ENCODE measurements around the gene IRF2. TPM values are rescaled to one million over a fixed set of nuclear protein-coding genes. Genes with fewer than 3 reads are reported as not detected.
A peak's percentile ranks its signal among the peaks of the same experiment; 100 is the strongest.

The IRF2 gene
- polyA plus RNA-seq, 2 donors = 10.9 to 14.3 TPM

DNA sequence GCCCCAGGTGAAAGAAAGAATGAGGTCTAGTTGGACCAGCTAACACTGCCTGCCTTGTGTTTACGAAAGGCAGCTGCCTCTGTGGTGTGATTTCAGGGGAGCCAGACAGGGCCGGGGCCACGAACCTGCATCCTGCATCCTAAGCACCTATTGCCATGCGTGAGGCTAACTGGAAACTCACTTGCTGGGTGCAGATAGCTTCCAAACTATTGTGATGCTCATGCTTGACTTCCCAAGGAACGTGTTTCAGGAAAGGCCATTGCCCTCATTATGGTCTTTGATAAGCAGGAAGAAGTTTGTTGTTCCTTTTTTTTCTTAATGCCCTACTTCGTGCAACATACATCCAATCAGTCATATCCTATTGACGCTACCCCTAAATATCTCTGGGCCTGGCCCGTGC, 2.3 kb upstream of the IRF2 start:
- Histone ChIP-seq H3K36me3 (ENCODE audit: control insufficient read depth in 2 of 2, insufficient read depth in 2 of 2, low read length in 1 of 2) (no peaks in the 10 kb centered on the region), H3K27me3 (ENCODE audit: control insufficient read depth in 1 of 2, insufficient read depth in 2 of 2, low read length in 2 of 2) (no peaks in the 10 kb centered on the region), H3K4me1 (ENCODE audit: control insufficient read depth in 2 of 2, insufficient read depth in 2 of 2, low read length in 1 of 2) (peaks cover 3 to 5% of the 10 kb centered on the region in 2 donors), H3K4me3 (ENCODE audit: low read depth in 1 of 2, low read length in 2 of 2) (peak overlapping the region in 1 of 2 donors; percentile 4), H3K9me3 (ENCODE audit: control insufficient read depth in 2 of 2, insufficient read depth in 1 of 2, low read depth in 1 of 2, low read length in 1 of 2) (no peaks in the 10 kb centered on the region), H3K27ac (ENCODE audit: low read depth in 2 of 2, low read length in 1 of 2) (peak overlapping the region in 1 of 2 donors; percentile 30)
- WGBS, 2 donors = 54 to 60% methylated on average over 8 of the region's 8 CpGs

- WGBS, 2 donors = 42 to 50% methylated on average over 6 of the region's 6 CpGs
- Histone ChIP-seq H3K4me3 (ENCODE audit: low read depth in 1 of 2, low read length in 2 of 2) (peak overlapping the region; percentile 94 to 97), H3K9me3 (ENCODE audit: control insufficient read depth in 2 of 2, insufficient read depth in 1 of 2, low read depth in 1 of 2, low read length in 1 of 2) (no peaks in the 10 kb centered on the region), H3K4me1 (ENCODE audit: control insufficient read depth in 2 of 2, insufficient read depth in 2 of 2, low read length in 1 of 2) (peaks cover 3 to 5% of the 10 kb centered on the region in 2 donors), H3K27me3 (ENCODE audit: control insufficient read depth in 1 of 2, insufficient read depth in 2 of 2, low read length in 2 of 2) (no peaks in the 10 kb centered on the region), H3K36me3 (ENCODE audit: control insufficient read depth in 2 of 2, insufficient read depth in 2 of 2, low read length in 1 of 2) (no peaks in the 10 kb centered on the region), H3K27ac (ENCODE audit: low read depth in 2 of 2, low read length in 1 of 2) (peak overlapping the region; percentile 97 to 99)
Observed at GRCh38 chr4:184475498-184475897, 1.1 kb upstream of the IRF2 start.

GRCh38 chr4:184475096-184475461, 729 bp upstream of the IRF2 start:
- H3K27me3 ChIP-seq (ENCODE audit: control insufficient read depth in 1 of 2, insufficient read depth in 2 of 2, low read length in 2 of 2) = no peaks in the 10 kb centered on the region
- 0% methylated on average over 17 of the region's 17 CpGs for WGBS, 2 donors
- peak overlapping the region; percentile 94 to 97 for H3K4me3 ChIP-seq (ENCODE audit: low read depth in 1 of 2, low read length in 2 of 2)
- H3K9me3 ChIP-seq (ENCODE audit: control insufficient read depth in 2 of 2, insufficient read depth in 1 of 2, low read depth in 1 of 2, low read length in 1 of 2) = no peaks in the 10 kb centered on the region
- peak overlapping the region; percentile 97 to 99 for H3K27ac ChIP-seq (ENCODE audit: low read depth in 2 of 2, low read length in 1 of 2)
- peaks cover 3 to 5% of the 10 kb centered on the region in 2 donors for H3K4me1 ChIP-seq (ENCODE audit: control insufficient read depth in 2 of 2, insufficient read depth in 2 of 2, low read length in 1 of 2)
- no peaks in the 10 kb centered on the region for H3K36me3 ChIP-seq (ENCODE audit: control insufficient read depth in 2 of 2, insufficient read depth in 2 of 2, low read length in 1 of 2)

DNA sequence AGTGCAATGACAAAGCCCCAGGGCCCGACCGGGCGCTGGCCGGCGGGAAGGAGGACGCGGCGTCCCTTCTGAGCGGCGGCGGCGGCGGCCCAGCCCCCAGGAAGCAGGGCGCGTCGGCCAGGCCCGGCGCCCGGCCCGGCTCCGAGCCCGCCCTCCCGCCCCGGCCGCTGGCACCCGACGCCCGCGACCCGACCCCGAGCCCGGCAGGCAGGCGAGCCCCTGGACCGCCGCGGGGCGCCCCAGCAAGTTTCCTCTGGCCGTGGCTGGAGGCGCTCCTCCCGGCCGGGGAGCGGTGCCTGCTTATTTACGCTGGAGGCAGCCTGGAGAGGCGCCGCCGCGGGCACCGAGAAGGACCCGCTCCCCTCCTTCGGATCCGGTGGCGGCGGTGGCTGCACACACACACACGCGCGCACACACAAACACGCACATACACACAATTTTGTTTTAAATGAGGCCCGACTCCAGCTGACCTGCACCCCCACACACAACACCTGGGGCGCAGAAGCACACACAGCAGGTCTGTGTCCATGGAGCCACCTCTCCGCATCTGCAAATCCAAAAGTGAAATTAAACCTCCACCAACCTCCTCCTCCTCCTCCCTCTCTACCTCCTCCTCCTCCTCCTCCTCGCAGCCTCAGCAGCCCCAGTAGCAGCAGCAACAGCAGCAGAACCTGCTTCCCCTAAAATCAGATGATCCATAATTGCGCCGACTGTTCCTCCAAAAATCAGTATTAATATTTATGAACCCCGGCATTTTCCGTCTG, 669 bp downstream of the IRF2 start:
- H3K27me3 ChIP-seq (ENCODE audit: control insufficient read depth in 1 of 2, insufficient read depth in 2 of 2, low read length in 2 of 2) = no peaks in the 10 kb centered on the region
- peak overlapping the region; percentile 97 to 98 for H3K27ac ChIP-seq (ENCODE audit: low read depth in 2 of 2, low read length in 1 of 2)
- H3K4me1 ChIP-seq (ENCODE audit: control insufficient read depth in 2 of 2, insufficient read depth in 2 of 2, low read length in 1 of 2) = peaks cover 3 to 5% of the 10 kb centered on the region in 2 donors
- H3K36me3 ChIP-seq (ENCODE audit: control insufficient read depth in 2 of 2, insufficient read depth in 2 of 2, low read length in 1 of 2) = no peaks in the 10 kb centered on the region
- WGBS, 2 donors = 0% methylated on average over 35 to 65 of the region's 65 CpGs
- H3K9me3 ChIP-seq (ENCODE audit: control insufficient read depth in 2 of 2, insufficient read depth in 1 of 2, low read depth in 1 of 2, low read length in 1 of 2) = no peaks in the 10 kb centered on the region
- peak overlapping the region; percentile 94 to 95 for H3K4me3 ChIP-seq (ENCODE audit: low read depth in 1 of 2, low read length in 2 of 2)

DNA sequence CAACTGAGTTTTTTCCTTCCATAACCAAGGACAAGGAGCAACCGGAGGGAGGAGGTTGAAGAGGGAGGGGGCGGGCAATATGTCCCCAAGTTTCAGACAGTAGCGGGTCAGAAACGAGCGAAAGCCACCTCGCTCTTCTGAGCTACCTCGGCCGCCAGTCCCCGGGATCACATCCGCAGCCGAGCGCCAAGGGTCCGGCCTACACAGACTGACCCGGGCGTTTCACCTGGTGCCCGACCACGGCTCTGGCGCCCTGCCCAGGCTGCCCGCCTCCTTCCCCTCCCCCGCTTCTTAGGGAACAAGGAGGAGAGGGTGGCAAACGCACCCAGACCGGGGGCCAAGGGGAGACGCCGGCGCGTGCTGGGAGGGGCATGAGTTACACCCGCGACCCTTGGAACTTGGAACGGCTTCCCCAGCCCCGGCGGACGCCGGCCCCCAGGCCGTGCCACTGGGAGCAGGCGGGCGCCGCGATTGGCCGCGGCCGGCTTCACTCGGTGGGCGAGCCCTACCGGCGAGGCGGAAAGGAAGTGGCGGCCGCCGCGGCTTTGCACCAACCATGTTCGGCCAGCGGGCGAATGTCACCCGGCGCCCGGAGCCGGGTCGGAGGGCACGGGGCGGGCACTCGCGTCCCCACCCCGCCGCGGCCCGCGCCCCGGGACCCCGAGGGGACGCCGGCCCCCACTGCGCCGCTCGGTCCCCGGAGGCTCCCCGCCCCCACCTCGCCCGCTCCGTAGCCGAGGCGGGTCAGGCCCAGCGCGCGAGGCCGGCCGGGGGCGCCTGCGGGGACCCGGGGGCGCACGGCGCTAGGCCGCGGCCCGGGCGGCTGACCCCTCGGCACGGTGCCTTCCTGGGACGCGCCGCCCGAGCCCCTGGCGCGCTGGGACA, 1.5 kb downstream of the IRF2 start:
- H3K9me3 ChIP-seq (ENCODE audit: control insufficient read depth in 2 of 2, insufficient read depth in 1 of 2, low read depth in 1 of 2, low read length in 1 of 2) = no peaks in the 10 kb centered on the region
- H3K4me1 ChIP-seq (ENCODE audit: control insufficient read depth in 2 of 2, insufficient read depth in 2 of 2, low read length in 1 of 2) = peaks cover 3 to 5% of the 10 kb centered on the region in 2 donors
- H3K4me3 ChIP-seq (ENCODE audit: low read depth in 1 of 2, low read length in 2 of 2) = peak overlapping the region; percentile 94 to 95
- WGBS, 2 donors = 0 to 1% methylated on average over 65 to 104 of the region's 104 CpGs
- H3K27me3 ChIP-seq (ENCODE audit: control insufficient read depth in 1 of 2, insufficient read depth in 2 of 2, low read length in 2 of 2) = no peaks in the 10 kb centered on the region
- peak overlapping the region; percentile 97 to 98 for H3K27ac ChIP-seq (ENCODE audit: low read depth in 2 of 2, low read length in 1 of 2)
- H3K36me3 ChIP-seq (ENCODE audit: control insufficient read depth in 2 of 2, insufficient read depth in 2 of 2, low read length in 1 of 2) = no peaks in the 10 kb centered on the region

GRCh38 chr4:184471881-184472613, 2.3 kb downstream of the IRF2 start:
- 10% methylated on average over 13 of the region's 13 CpGs for WGBS, 2 donors
- Histone ChIP-seq H3K4me3 (ENCODE audit: low read depth in 1 of 2, low read length in 2 of 2) (peak overlapping the region; percentile 94 to 95), H3K36me3 (ENCODE audit: control insufficient read depth in 2 of 2, insufficient read depth in 2 of 2, low read length in 1 of 2) (no peaks in the 10 kb centered on the region), H3K4me1 (ENCODE audit: control insufficient read depth in 2 of 2, insufficient read depth in 2 of 2, low read length in 1 of 2) (peaks cover 3% of the 10 kb centered on the region in 2 donors), H3K9me3 (ENCODE audit: control insufficient read depth in 2 of 2, insufficient read depth in 1 of 2, low read depth in 1 of 2, low read length in 1 of 2) (no peaks in the 10 kb centered on the region), H3K27me3 (ENCODE audit: control insufficient read depth in 1 of 2, insufficient read depth in 2 of 2, low read length in 2 of 2) (no peaks in the 10 kb centered on the region), H3K27ac (ENCODE audit: low read depth in 2 of 2, low read length in 1 of 2) (peak overlapping the region; percentile 97 to 98)

- 54 to 56% methylated on average over 2 of the region's 2 CpGs for WGBS, 2 donors
- no peak overlapping the region for H3K4me3 ChIP-seq (ENCODE audit: low read depth in 1 of 2, low read length in 2 of 2)
- no peak overlapping the region for H3K27ac ChIP-seq (ENCODE audit: low read depth in 2 of 2, low read length in 1 of 2)
- H3K9me3 ChIP-seq (ENCODE audit: control insufficient read depth in 2 of 2, insufficient read depth in 1 of 2, low read depth in 1 of 2, low read length in 1 of 2) = no peaks in the 10 kb centered on the region
- H3K4me1 ChIP-seq (ENCODE audit: control insufficient read depth in 2 of 2, insufficient read depth in 2 of 2, low read length in 1 of 2) = no peaks in the 10 kb centered on the region
- H3K36me3 ChIP-seq (ENCODE audit: control insufficient read depth in 2 of 2, insufficient read depth in 2 of 2, low read length in 1 of 2) = no peaks in the 10 kb centered on the region
- H3K27me3 ChIP-seq (ENCODE audit: control insufficient read depth in 1 of 2, insufficient read depth in 2 of 2, low read length in 2 of 2) = no peaks in the 10 kb centered on the region
Observed at GRCh38 chr4:184470785-184471110, 3.6 kb downstream of the IRF2 start.

- WGBS, 2 donors = 85 to 92% methylated on average over 2 of the region's 2 CpGs
- no peaks in the 10 kb centered on the region for H3K27me3 ChIP-seq (ENCODE audit: control insufficient read depth in 1 of 2, insufficient read depth in 2 of 2, low read length in 2 of 2)
- H3K4me3 ChIP-seq (ENCODE audit: low read depth in 1 of 2, low read length in 2 of 2) = no peak overlapping the region
- H3K36me3 ChIP-seq (ENCODE audit: control insufficient read depth in 2 of 2, insufficient read depth in 2 of 2, low read length in 1 of 2) = no peaks in the 10 kb centered on the region
- no peak overlapping the region for H3K27ac ChIP-seq (ENCODE audit: low read depth in 2 of 2, low read length in 1 of 2)
- peaks cover 0 to 2% of the 10 kb centered on the region in 2 donors for H3K4me1 ChIP-seq (ENCODE audit: control insufficient read depth in 2 of 2, insufficient read depth in 2 of 2, low read length in 1 of 2)
- H3K9me3 ChIP-seq (ENCODE audit: control insufficient read depth in 2 of 2, insufficient read depth in 1 of 2, low read depth in 1 of 2, low read length in 1 of 2) = no peaks in the 10 kb centered on the region
Observed at GRCh38 chr4:184466634-184467033, 7.7 kb downstream of the IRF2 start.

DNA sequence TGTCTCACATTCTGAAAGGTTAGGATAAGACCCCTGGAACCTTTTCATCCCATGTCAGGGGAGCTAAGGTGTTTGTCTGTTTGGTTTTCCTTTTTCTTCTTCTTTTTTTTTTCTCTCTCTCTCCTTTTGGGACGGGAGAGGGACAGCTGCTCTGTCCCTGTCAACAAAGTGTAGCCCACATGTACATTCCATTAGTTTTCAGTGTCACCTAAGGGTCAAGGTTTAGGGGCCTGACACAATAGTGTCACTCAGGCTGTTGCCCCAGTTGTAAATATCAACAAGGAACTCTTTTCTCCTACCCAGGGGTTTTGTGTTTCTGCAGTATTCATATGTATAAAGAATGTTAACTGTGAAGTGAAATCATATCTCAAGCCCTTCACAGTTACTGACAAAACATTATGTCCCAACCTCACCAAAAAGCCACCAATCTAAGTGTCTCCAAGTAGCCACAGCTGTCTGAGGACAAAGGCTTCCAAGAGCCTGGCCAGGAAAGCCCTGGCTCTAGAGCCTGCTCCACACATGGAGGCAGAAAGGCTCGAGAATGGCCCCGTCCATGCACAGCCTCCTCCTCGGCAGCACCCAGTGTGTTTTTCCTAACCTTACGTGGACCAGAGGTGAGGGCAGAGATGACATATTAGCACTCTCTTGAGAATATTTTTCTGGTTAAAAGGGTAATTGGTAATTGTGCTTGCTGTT, 9.4 kb downstream of the IRF2 start:
- no peaks in the 10 kb centered on the region for H3K9me3 ChIP-seq (ENCODE audit: control insufficient read depth in 2 of 2, insufficient read depth in 1 of 2, low read depth in 1 of 2, low read length in 1 of 2)
- WGBS, 2 donors = 87 to 94% methylated on average over 5 of the region's 5 CpGs
- no peaks in the 10 kb centered on the region for H3K36me3 ChIP-seq (ENCODE audit: control insufficient read depth in 2 of 2, insufficient read depth in 2 of 2, low read length in 1 of 2)
- H3K4me3 ChIP-seq (ENCODE audit: low read depth in 1 of 2, low read length in 2 of 2) = no peak overlapping the region
- H3K27ac ChIP-seq (ENCODE audit: low read depth in 2 of 2, low read length in 1 of 2) = no peak overlapping the region
- H3K27me3 ChIP-seq (ENCODE audit: control insufficient read depth in 1 of 2, insufficient read depth in 2 of 2, low read length in 2 of 2) = no peaks in the 10 kb centered on the region
- H3K4me1 ChIP-seq (ENCODE audit: control insufficient read depth in 2 of 2, insufficient read depth in 2 of 2, low read length in 1 of 2) = peaks cover 0 to 2% of the 10 kb centered on the region in 2 donors
